GM21619 (cell line): ENCODE data around the gene CNTNAP2.

Source experiments
- ATAC-seq: cut with Tn5 transposase; IDR thresholded peaks from one replicate; pipeline ENCODE4 v1.9.1; 2021; ENCODE audit not compliant: unreplicated experiment

CNTNAP2 gene

DNA sequence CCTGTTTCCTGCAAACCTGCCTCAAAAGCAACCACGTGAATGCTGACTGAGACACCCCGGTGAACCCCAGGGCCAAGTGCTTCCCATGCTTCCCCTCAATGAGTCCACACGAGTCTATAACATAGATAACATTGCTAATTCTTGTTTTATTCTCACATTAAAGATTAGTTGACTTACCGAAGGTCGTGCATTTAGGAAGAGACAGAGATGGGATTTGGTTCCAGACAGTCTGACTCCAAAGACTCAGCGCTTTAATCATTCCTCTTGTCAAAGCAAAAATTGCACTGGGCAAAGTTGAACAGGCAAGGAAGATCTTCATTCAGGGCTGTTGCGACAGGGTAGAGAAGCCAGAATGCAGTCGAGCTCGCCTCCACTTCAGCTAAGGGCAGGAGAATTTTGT, 2038.4 kb downstream of the CNTNAP2 start:
- no peak for ATAC-seq

DNA sequence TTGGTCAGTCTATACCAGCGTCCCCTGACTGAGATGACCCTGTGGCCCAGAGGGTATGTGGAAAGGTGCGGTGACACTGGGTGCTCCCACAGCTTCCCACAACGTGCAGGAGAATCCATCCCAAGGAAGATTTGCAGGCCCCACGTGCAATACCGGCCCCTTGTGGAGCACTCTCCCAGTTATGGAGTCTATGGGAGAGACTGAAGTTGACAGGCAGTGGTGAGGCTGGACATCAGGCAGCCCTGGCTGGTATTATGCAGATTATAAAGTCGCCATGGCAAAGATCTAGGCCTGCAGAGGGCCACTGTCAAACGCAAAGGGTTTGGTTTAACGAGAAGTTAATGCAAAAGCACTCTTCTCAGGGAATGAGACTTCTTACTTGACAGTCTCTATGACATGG, 2039.2 kb downstream of the CNTNAP2 start:
- ATAC-seq: no peak

DNA sequence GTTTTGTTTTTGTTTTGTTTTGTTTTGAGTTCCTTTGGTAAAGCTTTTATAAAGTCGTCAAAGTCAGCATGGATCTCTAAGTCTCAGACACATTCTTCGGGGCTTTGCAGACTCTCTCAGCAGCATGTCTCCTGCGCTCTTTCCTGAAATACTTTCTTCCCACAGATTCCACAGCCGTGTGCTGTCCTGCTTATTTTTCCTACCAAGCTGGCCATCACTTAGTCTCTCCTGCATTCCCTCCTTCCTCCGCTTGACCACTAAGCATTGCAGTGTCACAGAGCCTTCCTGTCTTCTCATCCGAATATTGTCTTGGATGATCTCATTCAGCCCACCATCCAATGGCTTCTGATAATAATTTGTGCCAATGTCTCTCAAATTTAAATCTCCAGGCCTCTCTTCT, 2039.6 kb downstream of the CNTNAP2 start:
- ATAC-seq: no peak

DNA sequence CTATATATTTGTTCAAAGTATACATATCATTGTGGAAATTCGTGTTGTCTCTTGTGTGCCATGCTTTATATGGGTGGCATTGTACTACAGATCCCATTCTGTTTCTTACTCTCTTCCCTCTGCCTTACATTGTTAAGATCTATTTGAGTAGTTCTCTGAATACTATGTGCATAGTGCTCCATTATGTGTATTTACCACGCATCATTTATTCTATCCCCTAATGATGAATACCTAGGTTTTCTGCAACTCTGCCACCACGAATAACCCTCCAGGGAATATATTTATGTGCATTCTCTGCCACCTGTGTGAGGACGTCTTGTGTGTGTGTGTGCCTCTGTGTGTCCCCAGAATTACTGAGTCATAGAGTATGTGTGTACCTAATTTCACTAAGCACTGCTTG, 2042.7 kb downstream of the CNTNAP2 start:
- no peak for ATAC-seq

DNA sequence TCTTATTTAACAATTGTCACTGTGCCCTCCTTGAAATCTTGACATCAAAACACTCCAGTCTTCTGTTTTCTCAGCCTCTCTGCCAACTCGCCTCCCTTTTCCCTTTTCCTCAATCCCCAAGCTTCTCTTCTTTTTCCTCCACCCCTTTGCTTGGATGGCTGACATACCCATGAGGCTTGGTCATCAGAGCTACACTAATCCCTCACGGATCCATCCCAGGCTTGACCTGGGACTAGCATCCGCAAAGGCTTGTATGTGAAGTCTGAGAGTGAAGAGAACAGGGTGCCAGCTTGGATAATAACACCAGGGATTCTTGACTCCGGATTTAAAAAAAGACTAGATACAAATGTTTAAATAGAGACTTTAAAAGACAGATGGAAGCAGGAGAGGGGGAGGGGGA, 2045.2 kb downstream of the CNTNAP2 start:
- no peak for ATAC-seq

DNA sequence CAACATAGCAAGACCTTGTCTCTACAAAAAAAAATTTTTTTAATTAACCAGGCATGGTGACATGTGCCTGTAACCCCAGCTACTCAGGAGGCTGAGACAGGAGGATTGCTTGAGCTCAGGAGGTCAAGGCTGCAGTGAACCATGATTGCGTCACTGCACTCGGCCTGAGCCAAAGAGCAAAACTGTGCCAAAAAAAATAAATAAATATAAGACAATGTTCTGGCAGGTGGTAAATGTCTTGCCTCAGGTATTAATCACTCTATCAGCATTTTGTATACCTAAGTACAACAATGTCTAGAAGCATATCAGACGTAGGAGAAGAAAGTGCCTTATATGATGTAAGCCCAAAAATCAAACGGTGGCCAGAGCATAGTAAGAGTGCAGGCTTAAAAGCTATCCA, 2046.2 kb downstream of the CNTNAP2 start:
- no peak for ATAC-seq

DNA sequence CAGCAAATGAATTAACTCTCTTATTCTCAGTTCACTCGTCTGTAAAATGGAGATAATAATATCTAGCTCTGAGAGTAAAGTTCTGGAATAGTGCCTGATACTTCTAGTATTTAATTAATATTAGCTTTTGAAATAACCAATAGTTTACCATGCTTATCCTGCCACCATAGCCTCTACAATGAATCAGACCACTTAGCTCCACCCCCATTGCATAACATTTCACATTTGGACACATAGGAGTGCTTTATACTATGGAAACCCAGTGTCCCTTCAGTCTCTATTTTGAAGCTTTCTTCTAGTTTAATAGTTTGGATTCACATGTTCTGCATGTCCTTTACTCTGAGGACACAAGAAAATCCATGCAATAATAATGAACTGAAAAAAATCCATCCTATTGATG, 2046.6 kb downstream of the CNTNAP2 start:
- no peak for ATAC-seq

DNA sequence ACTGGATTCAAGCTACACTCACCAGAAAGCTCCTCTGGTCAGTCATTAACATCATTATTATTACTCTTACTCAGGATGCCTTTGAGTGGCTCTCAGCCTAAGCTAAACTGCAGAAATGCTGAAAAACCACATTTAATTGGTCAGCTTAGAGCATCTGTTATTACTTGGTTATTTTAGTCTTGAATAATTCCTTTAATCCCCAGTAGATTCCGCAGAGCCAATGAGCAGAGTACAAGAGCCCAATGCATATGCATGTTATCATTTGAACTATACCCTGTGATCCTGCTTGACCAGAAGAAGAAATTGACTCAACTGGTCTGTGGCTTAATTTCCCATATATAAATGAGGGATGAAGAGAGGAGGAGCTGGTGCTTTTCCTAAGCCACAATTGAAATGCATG, 2056.3 kb downstream of the CNTNAP2 start:
- ATAC-seq: no peak

DNA sequence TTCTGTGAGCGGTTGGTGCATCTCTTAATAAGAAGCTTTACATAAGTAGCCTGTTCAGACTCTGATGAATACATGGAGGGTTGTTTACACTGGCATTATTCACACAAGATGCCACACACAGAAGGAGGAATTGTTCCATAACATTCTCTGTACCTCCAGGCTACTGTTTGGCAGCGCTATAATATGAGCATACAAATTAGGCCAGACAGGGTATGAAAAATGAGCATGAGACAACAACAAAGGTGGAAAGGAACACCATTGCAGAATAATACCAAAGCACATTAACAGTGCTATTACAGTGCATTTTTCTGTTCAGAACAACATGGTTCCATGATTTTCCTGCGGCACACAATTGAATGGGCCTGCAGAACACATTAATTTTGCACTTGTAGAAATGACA, 2056.8 kb downstream of the CNTNAP2 start:
- no peak for ATAC-seq

DNA sequence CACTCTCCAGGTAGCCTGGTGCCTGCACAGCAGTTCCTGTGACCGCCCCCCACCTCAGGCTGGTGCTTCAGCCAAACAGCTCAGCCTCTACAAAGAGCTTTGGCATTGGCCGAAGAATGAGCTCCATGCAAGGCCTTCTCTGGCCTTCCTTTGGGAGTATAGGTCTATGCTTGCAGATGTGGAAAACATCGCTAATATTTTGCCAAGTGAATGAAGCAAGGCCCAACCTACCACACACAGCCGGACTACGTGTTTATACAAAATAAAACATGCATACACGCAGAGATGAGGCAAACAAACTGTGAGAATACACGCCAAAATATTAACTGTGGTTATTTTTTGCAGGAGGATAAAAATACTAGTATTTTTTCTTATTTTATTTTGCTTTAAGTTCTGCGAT, 2057.8 kb downstream of the CNTNAP2 start:
- no peak for ATAC-seq

DNA sequence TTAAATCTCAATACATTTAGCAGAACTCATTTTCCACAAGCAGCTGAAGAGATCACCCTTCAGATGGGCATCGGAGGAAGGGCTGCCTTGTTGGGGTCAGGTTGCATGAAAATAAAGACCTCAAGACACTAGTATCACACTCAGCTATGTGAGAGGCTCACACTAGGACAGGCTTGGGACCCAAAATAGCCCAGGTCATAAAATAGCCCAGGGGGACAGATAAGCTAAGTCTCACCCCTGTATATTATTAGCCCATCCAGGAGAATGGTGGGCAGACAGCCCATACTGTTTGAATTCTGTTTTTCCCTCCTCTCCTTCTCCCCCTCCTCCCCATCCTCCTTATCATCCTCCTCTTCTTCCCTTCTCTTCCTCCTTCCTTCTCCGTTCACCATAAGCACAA, 2058.9 kb downstream of the CNTNAP2 start:
- ATAC-seq: no peak

DNA sequence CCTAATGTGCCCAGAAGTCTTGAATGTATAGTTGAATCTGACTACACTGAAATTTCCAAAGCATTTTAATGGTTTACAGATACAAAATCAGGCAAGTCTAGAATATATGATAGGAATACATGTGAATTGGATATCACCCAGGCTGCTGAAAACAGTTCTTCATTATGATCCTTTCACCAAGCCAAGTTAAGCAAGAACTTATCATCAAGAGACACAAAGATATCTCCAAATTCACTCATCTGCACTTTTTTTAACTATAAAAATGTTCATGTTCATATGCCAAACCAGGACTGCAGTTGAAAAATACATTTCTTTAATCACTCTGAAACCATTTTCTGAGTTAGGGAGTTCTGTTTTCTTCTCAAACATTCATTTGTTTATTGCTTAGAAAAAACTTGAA, 2061.4 kb downstream of the CNTNAP2 start:
- no peak for ATAC-seq

DNA sequence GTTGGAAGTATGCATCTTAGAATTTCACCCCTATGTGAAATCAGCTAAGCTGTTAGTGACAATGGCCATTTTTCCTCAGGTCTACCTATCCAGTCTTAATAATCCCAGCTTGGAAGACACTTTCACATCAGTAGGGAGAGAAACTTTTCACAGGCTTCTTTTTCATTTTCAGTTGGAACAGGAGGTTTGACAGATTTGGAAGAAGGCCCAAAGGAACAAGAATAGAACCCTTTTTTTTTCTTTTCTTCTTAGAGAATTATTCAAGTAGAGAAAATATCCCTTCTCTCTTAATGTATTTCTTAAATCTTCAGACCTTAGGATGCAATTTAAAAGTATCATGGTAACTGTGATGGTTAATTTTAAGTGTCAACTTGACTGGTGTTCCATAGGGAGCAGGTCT, 2063.5 kb downstream of the CNTNAP2 start:
- no peak for ATAC-seq

DNA sequence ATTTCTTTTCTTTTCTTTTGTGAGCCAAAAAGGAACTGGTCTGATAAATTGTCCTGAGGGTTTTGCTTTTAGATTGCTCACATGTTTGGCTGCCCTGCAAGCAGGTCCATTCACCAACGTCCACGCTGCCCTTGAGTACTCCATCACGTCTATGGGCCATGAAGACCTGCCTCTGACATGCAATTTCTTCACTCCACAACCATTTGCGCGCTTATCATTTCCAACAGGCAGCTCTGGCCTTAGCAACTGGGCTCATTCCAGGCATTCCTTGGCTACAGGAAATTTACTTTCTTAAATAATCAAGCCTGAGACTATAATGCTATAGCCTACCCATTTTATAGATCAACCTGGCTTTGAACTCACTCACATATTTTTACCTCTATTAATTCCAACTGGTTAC, 2065.7 kb downstream of the CNTNAP2 start:
- no peak for ATAC-seq

DNA sequence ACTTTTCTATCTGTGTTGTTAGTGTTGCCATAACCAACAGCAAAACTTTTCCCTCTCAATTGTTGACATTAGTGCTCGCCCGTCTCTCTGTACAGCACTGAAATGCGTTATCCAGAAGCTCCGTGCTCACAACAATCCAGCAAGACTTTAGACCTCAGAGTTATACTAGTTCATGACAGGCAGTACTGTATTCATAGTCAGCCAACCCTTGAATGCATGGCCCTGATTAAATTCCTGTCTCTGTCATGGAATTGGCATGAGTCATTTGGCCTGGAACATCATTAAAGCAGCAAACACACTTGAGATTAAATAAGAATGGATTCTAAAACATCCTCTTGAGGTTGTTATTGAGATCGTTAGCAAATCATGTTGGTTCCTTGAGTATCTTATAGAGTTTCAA, 2068.4 kb downstream of the CNTNAP2 start:
- no peak for ATAC-seq

DNA sequence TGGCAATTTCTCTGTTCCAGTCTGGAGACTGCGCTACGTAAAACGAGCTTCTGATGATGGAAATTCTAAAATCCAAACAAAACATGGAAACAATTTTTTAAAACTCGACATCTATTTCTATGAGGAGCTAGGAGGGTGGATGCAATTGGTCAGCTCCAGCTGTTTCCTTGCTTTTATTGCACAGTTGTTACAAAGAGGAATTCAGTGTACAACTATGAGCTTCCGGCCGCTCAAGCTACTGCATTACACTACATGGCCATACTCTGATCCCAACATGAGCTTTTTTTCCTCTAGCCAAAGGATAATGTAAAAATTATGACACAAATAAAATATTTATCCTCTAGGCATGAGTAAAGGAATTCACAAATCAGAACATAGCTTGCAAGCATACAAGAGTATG, 2070.9 kb downstream of the CNTNAP2 start:
- ATAC-seq: no peak

DNA sequence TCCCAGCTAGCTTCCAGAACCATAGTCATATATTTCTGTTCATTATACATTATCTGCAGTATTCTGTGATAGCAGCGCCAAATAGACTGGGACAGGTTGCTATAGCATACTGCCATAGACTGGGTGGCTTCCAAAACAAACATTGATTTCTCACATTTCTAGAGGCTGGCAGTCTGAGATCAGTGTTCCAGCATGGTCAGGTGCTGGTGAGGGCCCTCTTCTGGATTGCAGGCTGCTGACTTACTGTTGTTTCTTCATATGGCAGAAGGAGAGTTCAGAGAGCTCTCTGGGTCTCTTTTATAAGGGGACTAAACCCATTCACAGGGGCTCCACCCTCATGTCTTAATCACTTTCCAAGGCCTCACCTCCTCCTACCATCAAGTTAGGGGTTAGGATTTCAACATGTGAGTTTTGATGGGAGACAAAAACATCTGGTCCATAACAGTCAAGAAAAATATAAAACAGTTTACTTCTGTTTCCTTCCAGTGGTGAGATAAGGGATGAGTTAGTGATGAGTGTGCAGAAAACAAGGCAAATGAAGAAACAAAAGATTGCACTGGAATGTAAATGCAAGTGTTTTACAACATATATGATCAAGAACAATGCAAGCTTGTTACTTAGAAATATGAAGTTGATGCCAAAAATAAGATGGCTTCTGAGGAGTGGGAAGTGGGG, 2074.9 kb downstream of the CNTNAP2 start:
- no peak for ATAC-seq

DNA sequence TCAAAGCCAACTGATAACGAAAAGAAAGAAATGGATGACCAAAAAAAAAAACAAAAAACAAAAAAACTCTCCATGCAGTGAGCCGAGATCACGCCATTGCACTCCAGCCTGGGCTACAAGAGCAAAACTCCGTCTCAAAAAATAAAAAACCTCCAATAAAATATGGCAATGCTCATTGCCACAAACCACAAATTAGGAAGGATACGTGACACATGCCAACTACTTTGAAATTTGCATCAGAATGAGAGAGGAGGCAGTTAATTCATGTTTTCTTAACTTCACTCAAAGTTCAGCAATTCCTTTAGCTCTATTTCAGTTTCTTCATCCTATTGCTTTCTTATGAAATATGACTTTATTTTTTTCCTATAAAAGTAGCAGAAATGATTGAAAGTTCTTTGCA, 2075.9 kb downstream of the CNTNAP2 start:
- no peak for ATAC-seq

DNA sequence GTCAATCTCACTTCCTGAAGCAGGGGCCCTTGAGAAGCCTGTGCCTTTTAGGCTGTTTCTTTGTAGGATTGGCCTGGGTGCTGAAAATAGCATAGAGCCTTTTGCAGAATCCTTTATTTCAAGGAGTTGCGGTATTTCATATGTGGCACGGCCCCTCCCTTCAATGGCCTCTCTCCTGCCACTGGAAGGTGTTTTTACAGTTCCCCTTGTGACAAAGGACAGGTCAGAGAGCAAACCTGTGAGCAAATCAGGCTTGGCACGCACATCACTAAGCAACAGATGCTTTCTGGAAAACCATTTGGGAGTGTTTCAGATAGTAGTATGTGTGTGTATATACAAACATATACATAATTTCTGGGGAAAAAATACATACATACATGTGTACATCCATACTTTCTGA, 2085.4 kb downstream of the CNTNAP2 start:
- ATAC-seq: no peak

DNA sequence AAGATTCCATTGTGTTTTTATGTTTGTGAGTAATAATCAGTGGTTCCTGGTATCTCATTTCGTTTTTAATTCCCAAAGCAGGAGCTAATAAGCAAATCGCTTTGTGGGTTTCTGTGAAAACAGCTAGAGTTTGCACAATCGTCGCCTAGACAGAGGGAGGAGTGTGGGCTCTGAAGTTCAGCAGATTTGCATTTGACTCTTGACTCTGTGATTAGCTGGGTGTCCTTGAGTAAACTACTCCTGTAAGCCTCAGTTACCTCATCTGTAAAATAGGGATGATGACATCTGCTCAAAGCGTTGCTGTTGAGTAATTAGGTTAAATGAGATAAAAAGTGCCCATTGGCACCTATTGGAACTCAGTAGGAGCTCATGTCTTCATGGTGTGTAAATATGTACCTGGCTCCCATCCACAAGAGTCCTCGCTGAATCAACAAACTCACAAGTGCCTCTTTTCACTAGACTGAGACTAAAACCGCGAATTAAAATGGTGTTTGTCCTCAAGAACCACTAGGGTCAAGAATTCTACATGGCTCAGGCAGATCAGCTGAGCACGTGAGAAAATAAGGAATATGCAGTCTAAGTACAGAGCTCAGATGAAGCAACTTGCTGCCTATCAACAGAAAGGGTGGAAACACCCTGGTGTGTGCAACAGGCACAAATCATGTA, 2088.2 kb downstream of the CNTNAP2 start:
- ATAC-seq: no peak

DNA sequence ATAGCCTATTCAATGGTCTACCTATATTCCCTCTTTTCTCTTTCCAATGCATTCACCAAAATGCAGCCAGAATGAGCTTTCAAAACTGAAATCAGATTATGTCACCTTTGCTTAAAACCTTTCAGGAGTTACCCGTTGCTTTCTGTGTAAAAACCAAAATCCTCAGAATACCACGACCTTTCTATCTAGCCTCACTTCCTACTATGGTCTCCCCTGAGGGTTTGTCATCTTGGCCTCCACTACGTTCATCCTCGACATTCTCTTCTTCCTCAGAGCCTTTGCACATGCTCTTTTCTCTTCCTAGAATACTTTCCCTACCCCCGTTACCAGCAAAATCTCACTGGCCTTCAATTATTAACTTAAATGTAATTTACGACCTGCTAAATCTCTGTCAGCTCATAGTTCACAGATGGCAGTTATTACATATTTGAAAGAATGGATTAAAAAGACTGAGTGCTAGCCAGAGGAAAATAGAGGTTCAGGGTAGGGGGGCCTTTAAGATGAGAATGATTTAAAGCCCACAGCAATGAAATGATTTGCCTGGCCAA, 2093.1 kb downstream of the CNTNAP2 start:
- ATAC-seq: no peak

DNA sequence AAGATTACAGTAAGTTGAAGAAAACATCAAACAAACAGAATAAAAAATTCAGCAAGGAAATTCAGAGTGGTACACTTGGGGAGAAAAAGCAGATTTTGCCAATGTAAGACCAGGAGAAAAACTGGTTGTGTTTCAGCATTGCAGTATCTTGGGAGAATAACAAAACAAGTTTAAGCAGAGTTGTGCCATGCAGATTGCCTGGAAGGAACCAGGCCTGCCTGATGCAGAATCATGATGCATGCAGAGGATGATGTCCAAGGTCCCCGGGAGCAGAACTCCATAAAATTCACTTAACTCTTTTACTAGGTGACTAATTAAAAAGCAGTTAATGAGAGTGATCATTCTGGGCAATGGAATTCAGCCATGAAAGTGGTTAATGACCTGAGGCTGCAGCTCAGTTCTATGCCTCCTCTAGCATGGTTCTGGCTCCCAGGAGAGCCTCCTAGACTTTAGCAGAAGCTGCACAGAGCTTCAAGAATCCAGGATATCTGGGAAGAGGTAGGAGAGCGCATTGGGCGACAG, 2094.3 kb downstream of the CNTNAP2 start:
- no peak for ATAC-seq

DNA sequence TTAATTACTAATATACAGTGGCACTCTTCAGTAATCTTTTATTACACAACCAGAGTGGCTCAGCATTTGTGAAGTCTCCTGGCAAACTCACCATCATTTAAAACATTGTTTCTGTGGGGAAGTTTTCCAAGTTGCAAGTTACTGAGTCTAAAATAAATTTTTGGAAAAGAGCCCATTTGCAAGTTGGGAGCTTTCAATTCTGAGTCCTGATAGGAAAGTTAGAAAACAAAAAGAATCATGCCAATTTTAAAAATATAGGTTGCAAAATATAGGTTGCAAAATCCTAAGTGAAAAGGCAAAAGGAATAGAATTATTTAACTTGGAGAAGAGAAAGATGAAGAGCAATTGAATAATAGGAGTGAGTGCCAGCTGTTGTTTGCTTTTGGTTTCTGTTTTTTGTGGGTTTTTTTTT, 2095.1 kb downstream of the CNTNAP2 start:
- ATAC-seq: no peak
